GM23338 (cell line): ENCODE data around the gene DIP2C.

Experiments used
- CREB1 ChIP-seq: fragments of 250-450 bp; sonication (Bioruptor Pico); IDR thresholded peaks from 2 replicates; pipeline ENCODE4 v1.5.0; 2020; ENCODE audit warnings: low read depth, mild to moderate bottlenecking, moderate library complexity
- CTCF ChIP-seq, 2 experiments: fragments of 200-600 bp in 1 of 2; sonication (generic) in 1 of 2; conservative IDR thresholded peaks; 2 replicates each; pipeline versions ENCODE4 v1.5.1 to v1.6.1; 2016 to 2017; ENCODE audit warnings: antibody characterized with exemption in 2 of 2, low read depth in 2 of 2, mild to moderate bottlenecking in 2 of 2, moderate library complexity in 1 of 2
- ETS1 ChIP-seq: IDR thresholded peaks from 2 replicates; pipeline ENCODE4 v1.6.1; 2016; ENCODE audit warnings: antibody characterized with exemption
- EZH2 ChIP-seq: fragments of 200-600 bp; sonication (generic); IDR thresholded peaks from one replicate; pipeline ENCODE4 v1.8.0; 2017; ENCODE audit warnings: antibody characterized with exemption, mild to moderate bottlenecking, low read depth; ENCODE audit not compliant: unreplicated experiment
- EZH2phosphoT487 ChIP-seq: fragments of 200-600 bp; sonication (generic); IDR thresholded peaks from one replicate; pipeline ENCODE4 v1.8.1; 2018; ENCODE audit warnings: antibody characterized with exemption; ENCODE audit not compliant: unreplicated experiment
- JUNB ChIP-seq: IDR thresholded peaks from one replicate; pipeline ENCODE4 v1.6.1; 2016; ENCODE audit warnings: antibody characterized with exemption; ENCODE audit not compliant: unreplicated experiment
- NANOG ChIP-seq: IDR thresholded peaks from 2 replicates; pipeline ENCODE4 v1.6.1; 2016; ENCODE audit warnings: antibody characterized with exemption, borderline replicate concordance
- POLR2AphosphoS5 ChIP-seq: IDR thresholded peaks from 2 replicates; pipeline ENCODE4 v1.6.1; 2016; ENCODE audit warnings: antibody characterized with exemption, low read depth
- REST ChIP-seq: IDR thresholded peaks from one replicate; pipeline ENCODE4 v1.6.1; 2018; ENCODE audit warnings: antibody characterized with exemption; ENCODE audit not compliant: unreplicated experiment
- STAT1 ChIP-seq: IDR thresholded peaks from one replicate; pipeline ENCODE4 v1.6.1; 2016; ENCODE audit warnings: antibody characterized with exemption; ENCODE audit not compliant: unreplicated experiment
- ZNF114 ChIP-seq: fragments of 250-450 bp; sonication (Bioruptor Pico); IDR thresholded peaks from 2 replicates; pipeline ENCODE4 v1.5.0; 2020; ENCODE audit warnings: mild to moderate bottlenecking, moderate library complexity
- ZNF331 ChIP-seq: fragments of 250-450 bp; sonication (Bioruptor Pico); IDR thresholded peaks from 2 replicates; pipeline ENCODE4 v1.5.0; 2020; ENCODE audit warnings: low read depth, mild to moderate bottlenecking, moderate library complexity
- ZNF462 ChIP-seq: fragments of 250-450 bp; sonication (Bioruptor Pico); IDR thresholded peaks from 2 replicates; pipeline ENCODE4 v1.5.0; 2020; ENCODE audit warnings: mild to moderate bottlenecking, moderate library complexity

GRCh38 chr10:651692-652091 lies 37.8 kb downstream of the DIP2C start:
- TF ChIP-seq CTCF (conservative IDR thresholded peaks at IDR 0.05; ENCODE audit: low read depth in 2 of 2) (no peak), POLR2AphosphoS5 (no peak), REST (no peak), ETS1 (no peak), EZH2 (no peak), STAT1 (no peak), EZH2phosphoT487 (no peak), CREB1 (CRISPR knock-in tag) (no peak), NANOG (no peak), JUNB (no peak), ZNF331 (CRISPR knock-in tag) (no peak), ZNF114 (CRISPR knock-in tag) (no peak), ZNF462 (no peak)
